Transverse colon (tissue), 4 donors: ENCODE results near the gene IL17C. TPM values are rescaled to one million over a fixed set of nuclear protein-coding genes. Genes with fewer than 3 reads are reported as not detected.

ENCODE experiments used
- DNase-seq: peaks from one replicate; pipeline ENCODE4 v3.0.0-alpha.2; 2019
- H3K27ac ChIP-seq, 4 donors: fragments of 200-600 bp; sonication (generic); 2 replicates each; pipeline ENCODE4 v1.5.1; 2016 to 2018; ENCODE audit warnings: inconsistent platforms in 4 of 4
- H3K27me3 ChIP-seq: fragments of 200-600 bp; sonication (generic); 2 replicates; pipeline ENCODE4 v1.5.1; 2017; ENCODE audit warnings: inconsistent platforms
- H3K36me3 ChIP-seq, 4 donors: fragments of 200-600 bp; sonication (generic); 2 replicates each; pipeline ENCODE4 v1.5.1; 2017 to 2019; ENCODE audit warnings: inconsistent platforms in 4 of 4
- H3K4me1 ChIP-seq, 4 donors: fragments of 200-600 bp; sonication (generic); 2 replicates each; pipeline ENCODE4 v1.5.1; 2017 to 2020; ENCODE audit warnings: inconsistent platforms in 4 of 4
- H3K4me3 ChIP-seq, 4 donors: fragments of 200-600 bp; sonication (generic); 1 replicate in 1 of 4; 2 replicates in 3 of 4; pipeline versions ENCODE4 v1.5.1 to v1.6.1; 2017 to 2019; ENCODE audit warnings: inconsistent platforms in 4 of 4
- H3K9me3 ChIP-seq, 2 donors: fragments of 200-600 bp; sonication (generic); 2 replicates each; pipeline ENCODE4 v1.5.1; 2017 to 2019; ENCODE audit warnings: inconsistent platforms in 2 of 2
- CTCF ChIP-seq, 5 experiments: fragments of 200-600 bp in 3 of 5; fragments of 450-650 bp in 2 of 5; sonication (generic) in 3 of 5; IDR thresholded peaks; 1 replicate in 2 of 5; 2 replicates in 3 of 5; pipeline ENCODE4 v1.5.1; 2016 to 2017; ENCODE audit warnings: antibody characterized with exemption in 5 of 5, inconsistent platforms in 3 of 5, mild to moderate bottlenecking in 2 of 5, moderate library complexity in 1 of 5
- EP300 ChIP-seq: sonication (generic); formaldehyde crosslinking; IDR thresholded peaks from one replicate; pipeline ENCODE4 v1.6.1; 2017; ENCODE audit warnings: antibody characterized with exemption, low read depth
- POLR2A ChIP-seq: fragments of 450-650 bp; IDR thresholded peaks from one replicate; pipeline ENCODE4 v1.6.1; 2016; ENCODE audit warnings: antibody characterized with exemption, mild to moderate bottlenecking, moderate library complexity
- POLR2AphosphoS5 ChIP-seq, 3 donors: sonication (generic); formaldehyde crosslinking; IDR thresholded peaks; one replicate each; pipeline ENCODE4 v1.6.1; 2016; ENCODE audit warnings: antibody characterized with exemption in 3 of 3
- WGBS, 2 donors: methylation state at CpG; one replicate each; pipeline ENCODE4 v1.1.5; 2018; ENCODE audit warnings: low coverage in 1 of 2; 5-methylcytosine and 5-hydroxymethylcytosine counted together
- in situ Hi-C, 4 donors: fragments of 200-750 bp; cut with MboI; loops; one replicate each; pipeline versions ENCODE4 v1.15.0 to v1.15.1; 2017; ENCODE audit warnings: low sequenced_read_pairs in 3 of 4, low pct_ligation_motif_present in 1 of 4, low pct_unique_long_range_greater_than_20kb in 1 of 4
- intact Hi-C: fragments of 100-400 bp; cut with DNase I; formaldehyde crosslinking; loops from one replicate; pipeline ENCODE4 v1.15.1; 2023; ENCODE audit warnings: low total_unique reads
- total RNA-seq, 4 donors: library from RNA; depleted of rRNA; stranded (reverse); fragments of >200 nt; gene quantifications; one replicate each; pipeline ENCODE4 v1.1.0, GENCODE V29; 2016

IL17C gene
- total RNA-seq, 4 donors from 2014 or later, result not detected

GRCh38 chr16:88593061-88593460 is 45.3 kb upstream of the IL17C start:
- in situ Hi-C loops (no loop called here), intact Hi-C loops (no loop called here)
- 91 to 100% methylated on average over 2 to 12 of the region's 12 CpGs for WGBS, 2 donors
- H3K36me3 ChIP-seq, result peaks cover 0 to 5% (median under 1%) of the 10 kb centered on the region in 4 donors
- TF ChIP-seq POLR2AphosphoS5 (IDR thresholded peaks at IDR 0.05), result no peak
- TF ChIP-seq CTCF (IDR thresholded peaks at IDR 0.05), result no peak
- no peak for TF ChIP-seq EP300
- TF ChIP-seq POLR2A, result no peak
- no peak for DNase-seq
- H3K27ac ChIP-seq, result no peak overlapping the region
- H3K4me3 ChIP-seq, result no peak overlapping the region
- no peaks in the 10 kb centered on the region for H3K9me3 ChIP-seq
- H3K4me1 ChIP-seq, result peaks cover 0 to 5% (median 0%) of the 10 kb centered on the region in 4 donors
- H3K27me3 ChIP-seq, result no peaks in the 10 kb centered on the region

DNA sequence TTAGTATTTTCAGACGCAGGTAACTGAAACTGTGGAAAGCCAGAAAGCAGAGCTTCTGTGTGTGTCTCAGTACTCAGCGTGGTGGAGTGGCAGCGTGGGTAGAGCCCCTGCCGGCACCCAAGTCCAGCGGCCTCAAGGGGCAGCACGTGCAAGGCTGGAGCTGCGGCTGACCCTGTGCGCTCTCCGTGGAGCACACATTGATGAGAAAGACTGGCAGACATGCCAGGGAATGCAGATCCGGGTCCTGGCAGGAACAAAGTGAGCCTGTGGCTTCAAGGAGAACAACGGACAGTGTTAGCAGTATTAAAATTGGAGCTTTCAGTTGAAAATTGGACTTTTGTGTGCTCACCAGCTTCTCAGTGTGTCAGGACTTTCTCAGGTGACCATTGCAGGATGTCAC is 44.9 kb upstream of the IL17C start:
- H3K36me3 ChIP-seq, result peaks cover 0 to 8% (median 1%) of the 10 kb centered on the region in 4 donors
- no peak overlapping the region for H3K27ac ChIP-seq
- DNase-seq, result no peak
- WGBS, 2 donors, result 90% methylated on average over 11 of the region's 11 CpGs; no CpG with 5 or more reads in 1 of the 2 donors
- peaks cover 0 to 5% (median 0%) of the 10 kb centered on the region in 4 donors for H3K4me1 ChIP-seq
- intact Hi-C loops (no loop called here), in situ Hi-C loops (no loop called here)
- no peak for TF ChIP-seq CTCF (IDR thresholded peaks at IDR 0.05)
- TF ChIP-seq POLR2A, result no peak
- TF ChIP-seq POLR2AphosphoS5 (IDR thresholded peaks at IDR 0.05), result no peak
- no peak for TF ChIP-seq EP300
- no peak overlapping the region for H3K4me3 ChIP-seq
- no peaks in the 10 kb centered on the region for H3K27me3 ChIP-seq
- no peaks in the 10 kb centered on the region for H3K9me3 ChIP-seq

DNA sequence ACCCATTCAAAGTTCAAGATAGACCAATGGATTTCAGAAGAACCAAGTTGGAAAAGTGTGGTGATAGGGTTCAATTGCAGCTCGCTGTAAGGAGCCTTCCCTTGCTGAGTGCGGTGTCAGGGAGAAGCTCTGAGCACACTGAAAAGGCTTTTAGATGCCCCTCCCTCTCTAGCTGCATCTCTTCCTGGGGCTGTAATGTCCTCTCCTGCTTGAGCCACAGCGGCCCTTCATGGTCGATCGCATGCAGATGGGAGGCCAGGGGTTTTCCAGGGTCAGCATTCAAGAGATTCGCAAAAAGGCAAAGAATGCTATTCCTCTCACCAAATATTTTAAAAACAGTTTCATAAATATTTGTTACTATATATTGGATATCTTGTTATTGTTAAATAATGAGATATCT is 44.5 kb upstream of the IL17C start:
- WGBS, 2 donors, result 93 to 97% methylated on average over 4 to 6 of the region's 6 CpGs
- Histone ChIP-seq H3K27ac (no peak overlapping the region), H3K4me1 (peaks cover 0 to 5% (median 0%) of the 10 kb centered on the region in 4 donors), H3K9me3 (no peaks in the 10 kb centered on the region), H3K36me3 (peaks cover 0 to 13% (median 3%) of the 10 kb centered on the region in 4 donors), H3K4me3 (no peak overlapping the region), H3K27me3 (no peaks in the 10 kb centered on the region)
- in situ Hi-C loops (no loop called here), intact Hi-C loops (no loop called here)
- DNase-seq, result no peak
- TF ChIP-seq POLR2AphosphoS5 (IDR thresholded peaks at IDR 0.05) (no peak), EP300 (no peak), CTCF (IDR thresholded peaks at IDR 0.05) (no peak), POLR2A (no peak)

DNA sequence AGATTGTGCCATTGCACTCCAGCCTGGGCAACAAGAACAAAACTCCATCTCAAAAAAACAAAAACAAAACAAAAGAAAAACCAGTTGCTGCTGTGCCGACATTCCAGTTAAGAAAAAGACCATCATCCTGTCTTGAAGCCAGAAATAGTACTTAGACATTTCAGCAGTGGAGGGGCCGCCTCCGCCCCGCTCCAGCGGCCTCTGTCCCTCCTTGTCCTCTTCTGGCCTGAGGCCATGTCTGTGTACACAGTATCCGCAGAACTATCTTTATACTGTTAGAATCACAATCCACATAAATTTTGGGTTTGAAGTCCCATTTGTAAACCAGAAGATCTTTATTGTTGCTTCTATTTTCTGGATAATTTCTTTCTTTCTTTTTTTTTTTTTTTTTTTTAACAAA is 43.3 kb upstream of the IL17C start:
- intact Hi-C loops, result no loop called here
- H3K4me3 ChIP-seq, result no peak overlapping the region
- no peaks in the 10 kb centered on the region for H3K9me3 ChIP-seq
- TF ChIP-seq CTCF (IDR thresholded peaks at IDR 0.05), result no peak
- TF ChIP-seq POLR2AphosphoS5 (IDR thresholded peaks at IDR 0.05), result no peak
- no peak for TF ChIP-seq EP300
- TF ChIP-seq POLR2A, result no peak
- WGBS, 2 donors, result 89 to 92% methylated on average over 6 of the region's 6 CpGs
- peaks cover 0 to 5% (median 0%) of the 10 kb centered on the region in 4 donors for H3K4me1 ChIP-seq
- in situ Hi-C loops, result no loop called here
- H3K36me3 ChIP-seq, result peaks cover 0 to 24% (median 9%) of the 10 kb centered on the region in 4 donors
- no peaks in the 10 kb centered on the region for H3K27me3 ChIP-seq
- DNase-seq, result no peak
- no peak overlapping the region for H3K27ac ChIP-seq
